CD14-positive monocyte (primary cell): Measurements from ENCODE around the gene NMBR. TPM values are rescaled to one million over a fixed set of nuclear protein-coding genes. Genes with fewer than 3 reads are reported as not detected.
A peak's percentile ranks its signal among the peaks of the same experiment; 100 is the strongest.

Source experiments
- DNase-seq, 3 donors: peaks; one replicate each; pipeline ENCODE4 v3.0.0-alpha.2; 2011 to 2022
- H2AFZ ChIP-seq: 2 replicates; pipeline ENCODE4 v1.6.0; 2012; ENCODE audit warnings: mild to moderate bottlenecking, low read depth, low read length, inconsistent platforms; ENCODE audit not compliant: insufficient read depth, poor library complexity, severe bottlenecking
- H3K27ac ChIP-seq, 2 donors: 1 replicate in 1 of 2; 2 replicates in 1 of 2; pipeline ENCODE4 v1.5.1; 2012 to 2013; ENCODE audit warnings: low read length in 2 of 2, control low read depth in 1 of 2, inconsistent platforms in 1 of 2, low read depth in 1 of 2, mild to moderate bottlenecking in 1 of 2
- H3K27me3 ChIP-seq, 2 donors: one replicate each; pipeline versions ENCODE4 v1.6.0 to v1.6.1; 2011 to 2013; ENCODE audit warnings: low read length in 2 of 2; ENCODE audit not compliant: control insufficient read depth in 2 of 2, insufficient read depth in 2 of 2
- H3K36me3 ChIP-seq, 2 donors: replicated peaks in 1 of 2; 1 replicate in 1 of 2; 2 replicates in 1 of 2; pipeline versions ENCODE4 v1.5.1 to v1.6.1; 2012 to 2013; ENCODE audit warnings: low read length in 2 of 2, control low read depth in 1 of 2, inconsistent platforms in 1 of 2, mild to moderate bottlenecking in 1 of 2; ENCODE audit not compliant: insufficient read depth in 2 of 2, control insufficient read depth in 1 of 2
- H3K4me1 ChIP-seq, 2 donors: 1 replicate in 1 of 2; 2 replicates in 1 of 2; pipeline versions ENCODE4 v1.5.1 to v1.6.1; 2012 to 2013; ENCODE audit warnings: low read length in 2 of 2, control low read depth in 1 of 2, inconsistent platforms in 1 of 2, mild to moderate bottlenecking in 1 of 2, moderate library complexity in 1 of 2; ENCODE audit not compliant: insufficient read depth in 2 of 2, control insufficient read depth in 1 of 2
- H3K4me2 ChIP-seq: replicated peaks from 2 replicates; pipeline ENCODE3; 2012; ENCODE audit warnings: low read length, moderate library complexity, mild to moderate bottlenecking; ENCODE audit not compliant: poor library complexity, severe bottlenecking; ENCODE audit errors: extremely low read depth
- H3K4me3 ChIP-seq, 3 experiments: fragments of 200-600 bp in 1 of 3; sonication (generic) in 1 of 3; replicated peaks in 1 of 3; 1 replicate in 2 of 3; 2 replicates in 1 of 3; pipeline ENCODE4 v1.5.1; 2011 to 2013; ENCODE audit warnings: low read length in 3 of 3, mild to moderate bottlenecking in 3 of 3, control low read depth in 2 of 3, low read depth in 2 of 3, inconsistent platforms in 1 of 3, moderate library complexity in 1 of 3
- H3K79me2 ChIP-seq: 2 replicates; pipeline ENCODE4 v1.6.0; 2012; ENCODE audit warnings: mild to moderate bottlenecking, control low read depth, inconsistent platforms, low read length, moderate library complexity; ENCODE audit not compliant: insufficient read depth
- H3K9ac ChIP-seq: 2 replicates; pipeline ENCODE4 v1.6.0; 2017; ENCODE audit warnings: low read length, mild to moderate bottlenecking; ENCODE audit not compliant: insufficient read depth, poor library complexity, severe bottlenecking
- H3K9me3 ChIP-seq, 2 donors: replicated peaks in 1 of 2; 1 replicate in 1 of 2; 2 replicates in 1 of 2; pipeline versions ENCODE4 v1.5.1 to v1.6.1; 2012 to 2013; ENCODE audit warnings: low read length in 2 of 2, control low read depth in 1 of 2; ENCODE audit not compliant: control insufficient read depth in 1 of 2, insufficient read depth in 1 of 2
- H4K20me1 ChIP-seq: 2 replicates; pipeline ENCODE4 v1.6.0; 2012; ENCODE audit warnings: mild to moderate bottlenecking, low read length, control low read depth, moderate library complexity; ENCODE audit not compliant: insufficient read depth
- H3K27ac Mint-ChIP-seq, 7 donors: one replicate each; pipeline ENCODE4 v1.8.0; 2020; ENCODE audit warnings: mild to moderate bottlenecking in 7 of 7, mixed read lengths in 7 of 7, moderate library complexity in 6 of 7, inconsistent platforms in 2 of 7
- H3K27me3 Mint-ChIP-seq, 3 donors: one replicate each; pipeline ENCODE4 v1.8.0; 2021 to 2022; ENCODE audit warnings: low read depth in 3 of 3, mild to moderate bottlenecking in 3 of 3, mixed read lengths in 3 of 3, moderate library complexity in 3 of 3, inconsistent platforms in 1 of 3
- H3K36me3 Mint-ChIP-seq, 2 donors: one replicate each; pipeline ENCODE4 v1.8.0; 2020; ENCODE audit warnings: mixed read lengths in 2 of 2, inconsistent platforms in 1 of 2, mild to moderate bottlenecking in 1 of 2
- H3K4me1 Mint-ChIP-seq: one replicate; pipeline ENCODE4 v1.8.0; 2020; ENCODE audit warnings: mild to moderate bottlenecking, mixed read lengths
- H3K4me3 Mint-ChIP-seq, 2 donors: one replicate each; pipeline ENCODE4 v1.8.0; 2020; ENCODE audit warnings: mild to moderate bottlenecking in 2 of 2, mixed read lengths in 2 of 2, moderate library complexity in 1 of 2
- H3K9me3 Mint-ChIP-seq, 7 donors: one replicate each; pipeline ENCODE4 v1.8.0; 2020 to 2022; ENCODE audit warnings: mixed read lengths in 7 of 7, mild to moderate bottlenecking in 6 of 7, moderate library complexity in 6 of 7, inconsistent platforms in 2 of 7
- WGBS: methylation state at CpG from one replicate; pipeline ENCODE4 v1.1.5; 2013; ENCODE audit warnings: missing lambda C conversion rate; ENCODE audit not compliant: insufficient coverage; 5-methylcytosine and 5-hydroxymethylcytosine counted together
- intact Hi-C, 2 donors: fragments of 100-400 bp; cut with micrococcal nuclease; formaldehyde crosslinking; loops; one replicate each; pipeline versions ENCODE4 v1.15.0 to v1.15.1; 2023
- polyA plus RNA-seq, 3 donors: library from polyadenylated mRNA; depleted of rRNA in 1 of 3; unstranded in 2 of 3; stranded (reverse) in 1 of 3; fragments of 300-500 nt in 2 of 3; fragments of >200 nt in 1 of 3; fragmentation: Illumina TruSeq in 2 of 3; gene quantifications; 1 replicate in 2 of 3; 2 replicates in 1 of 3; pipeline ENCODE4 v1.2.3, GENCODE V29; 2012 to 2021
- TF ChIP-seq, protein P1 (sequence below): fragments of 200-600 bp; IDR thresholded peaks from one replicate; pipeline ENCODE4 v1.8.0; 2022; ENCODE audit warnings: antibody characterized with exemption, mild to moderate bottlenecking

NMBR gene
- polyA plus RNA-seq, 3 donors = not detected

DNA sequence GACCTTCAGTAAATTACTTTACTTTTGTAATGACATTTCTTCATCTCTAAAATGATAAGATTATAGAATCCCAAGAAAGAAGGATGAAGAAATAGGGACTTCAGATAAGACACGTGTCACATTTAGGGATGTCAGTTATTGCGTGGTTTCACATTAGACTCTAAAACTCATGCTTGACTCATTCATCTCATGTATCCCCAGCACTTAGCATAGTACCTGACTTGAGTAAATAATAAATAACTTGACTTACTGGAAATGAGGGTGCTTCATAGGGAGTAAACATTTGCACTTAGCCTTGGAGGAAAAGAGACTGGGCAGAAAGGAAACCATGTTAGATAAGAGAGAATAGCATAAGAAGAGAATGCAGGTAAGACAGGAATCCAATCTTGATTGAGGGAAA, 37.4 kb upstream of the NMBR start:
- H3K4me3 ChIP-seq = no peak overlapping the region
- Mint-ChIP-seq H3K9me3 (no peaks in the 10 kb centered on the region), H3K27me3 (no peaks in the 10 kb centered on the region), H3K36me3 (peaks cover 26 to 48% of the 10 kb centered on the region in 2 donors), H3K4me3 (no peak overlapping the region), H3K4me1 (peaks cover 1% of the 10 kb centered on the region), H3K27ac (no peak overlapping the region)
- no peaks in the 10 kb centered on the region for H3K9me3 ChIP-seq
- no peaks in the 10 kb centered on the region for H3K79me2 ChIP-seq
- no peak overlapping the region for H3K9ac ChIP-seq
- H3K4me1 ChIP-seq = no peaks in the 10 kb centered on the region
- intact Hi-C loops = no loop called here
- H3K36me3 ChIP-seq = peaks cover 7 to 24% of the 10 kb centered on the region in 2 donors
- no peak overlapping the region for H3K4me2 ChIP-seq
- peaks cover 6% of the 10 kb centered on the region for H4K20me1 ChIP-seq
- WGBS = no CpG with 5 or more reads among the region's 2 CpGs
- H3K27me3 ChIP-seq = no peaks in the 10 kb centered on the region
- H2AFZ ChIP-seq = no peak overlapping the region
- DNase-seq = no peak
- H3K27ac ChIP-seq = no peak overlapping the region
- TF ChIP-seq, protein P1, sequence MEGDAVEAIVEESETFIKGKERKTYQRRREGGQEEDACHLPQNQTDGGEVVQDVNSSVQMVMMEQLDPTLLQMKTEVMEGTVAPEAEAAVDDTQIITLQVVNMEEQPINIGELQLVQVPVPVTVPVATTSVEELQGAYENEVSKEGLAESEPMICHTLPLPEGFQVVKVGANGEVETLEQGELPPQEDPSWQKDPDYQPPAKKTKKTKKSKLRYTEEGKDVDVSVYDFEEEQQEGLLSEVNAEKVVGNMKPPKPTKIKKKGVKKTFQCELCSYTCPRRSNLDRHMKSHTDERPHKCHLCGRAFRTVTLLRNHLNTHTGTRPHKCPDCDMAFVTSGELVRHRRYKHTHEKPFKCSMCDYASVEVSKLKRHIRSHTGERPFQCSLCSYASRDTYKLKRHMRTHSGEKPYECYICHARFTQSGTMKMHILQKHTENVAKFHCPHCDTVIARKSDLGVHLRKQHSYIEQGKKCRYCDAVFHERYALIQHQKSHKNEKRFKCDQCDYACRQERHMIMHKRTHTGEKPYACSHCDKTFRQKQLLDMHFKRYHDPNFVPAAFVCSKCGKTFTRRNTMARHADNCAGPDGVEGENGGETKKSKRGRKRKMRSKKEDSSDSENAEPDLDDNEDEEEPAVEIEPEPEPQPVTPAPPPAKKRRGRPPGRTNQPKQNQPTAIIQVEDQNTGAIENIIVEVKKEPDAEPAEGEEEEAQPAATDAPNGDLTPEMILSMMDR = no peak

DNA sequence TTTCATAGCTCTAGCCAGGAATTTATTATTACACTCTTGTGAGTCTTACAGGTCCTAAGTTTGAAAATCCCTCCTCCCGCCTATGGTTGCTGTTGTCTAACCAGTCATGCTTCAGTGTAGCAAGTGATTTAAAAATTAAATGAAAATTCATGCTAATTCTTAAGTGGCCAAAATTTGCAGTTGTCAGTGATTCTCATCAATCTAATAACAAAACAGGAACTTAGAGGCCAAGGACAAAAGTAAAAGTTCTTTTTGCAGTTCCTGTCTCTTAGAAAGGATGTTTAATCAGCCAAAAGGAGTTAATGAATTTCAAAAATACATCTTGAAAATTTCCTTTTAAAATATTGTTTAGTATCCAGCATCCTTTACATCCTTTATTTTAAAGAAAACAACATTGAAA, 36.4 kb upstream of the NMBR start:
- Histone ChIP-seq H4K20me1 (peaks cover 6% of the 10 kb centered on the region), H3K36me3 (peaks cover 4 to 18% of the 10 kb centered on the region in 2 donors), H3K4me3 (no peak overlapping the region), H3K27me3 (no peaks in the 10 kb centered on the region), H3K79me2 (no peaks in the 10 kb centered on the region), H3K9ac (no peak overlapping the region), H3K4me1 (no peaks in the 10 kb centered on the region), H3K27ac (no peak overlapping the region), H3K4me2 (no peak overlapping the region), H3K9me3 (no peaks in the 10 kb centered on the region), H2AFZ (no peak overlapping the region)
- Mint-ChIP-seq H3K9me3 (no peaks in the 10 kb centered on the region), H3K4me3 (no peak overlapping the region), H3K4me1 (peaks cover 1% of the 10 kb centered on the region), H3K36me3 (peaks cover 26 to 47% of the 10 kb centered on the region in 2 donors), H3K27me3 (no peaks in the 10 kb centered on the region), H3K27ac (peak overlapping the region in 2 of 7 donors; percentile 47 to 66)
- TF ChIP-seq, protein P1 = no peak
- no peak for DNase-seq
- WGBS = no CpG with 5 or more reads among the region's 1 CpG
- intact Hi-C loops = no loop called here
